Karpas-422 (cell line): ENCODE measurements around the gene SIGLEC10. TPM values are rescaled to one million over a fixed set of nuclear protein-coding genes. Genes with fewer than 3 reads are reported as not detected.

Experiments
- DNase-seq: peaks from one replicate; pipeline ENCODE4 v3.0.0-alpha.2; 2015
- H2AFZ ChIP-seq: fragments of 200-600 bp; sonication (generic); 2 replicates; pipeline ENCODE4 v1.6.1; 2014; ENCODE audit warnings: antibody characterized with exemption, low read length, mixed read lengths
- H3K27ac ChIP-seq: fragments of 200-600 bp; sonication (generic); 2 replicates; pipeline ENCODE4 v1.5.1; 2014; ENCODE audit warnings: mild to moderate bottlenecking, low read length, moderate library complexity
- H3K27me3 ChIP-seq: fragments of 200-600 bp; sonication (generic); 2 replicates; pipeline ENCODE4 v1.6.1; 2014; ENCODE audit warnings: low read length, mixed read lengths
- H3K36me3 ChIP-seq: fragments of 200-600 bp; sonication (generic); 2 replicates; pipeline ENCODE4 v1.6.1; 2014; ENCODE audit warnings: low read length, mixed read lengths; ENCODE audit not compliant: insufficient read depth
- H3K4me1 ChIP-seq: fragments of 200-600 bp; sonication (generic); 2 replicates; pipeline ENCODE4 v1.6.1; 2014; ENCODE audit warnings: mild to moderate bottlenecking, low read length, mixed read lengths
- H3K4me2 ChIP-seq: fragments of 200-600 bp; sonication (generic); 2 replicates; pipeline ENCODE4 v1.6.1; 2014; ENCODE audit warnings: low read length, low read depth, mild to moderate bottlenecking; ENCODE audit not compliant: poor library complexity, severe bottlenecking
- H3K4me3 ChIP-seq: fragments of 200-600 bp; sonication (generic); 2 replicates; pipeline ENCODE4 v1.5.1; 2014; ENCODE audit warnings: mild to moderate bottlenecking, antibody characterized with exemption, low read length, mixed read lengths
- H3K79me2 ChIP-seq: fragments of 200-600 bp; sonication (generic); 2 replicates; pipeline ENCODE4 v1.6.1; 2014; ENCODE audit warnings: mild to moderate bottlenecking, low read length, mixed read lengths
- H3K9ac ChIP-seq: fragments of 200-600 bp; sonication (generic); 2 replicates; pipeline ENCODE4 v1.6.0; 2014; ENCODE audit warnings: low read length
- H3K9me2 ChIP-seq: fragments of 200-600 bp; sonication (generic), shearing (Covaris generic); replicated peaks from 2 replicates; pipeline ENCODE4 v1.6.0; 2014; ENCODE audit warnings: mild to moderate bottlenecking, low read length, moderate library complexity; ENCODE audit not compliant: insufficient read depth
- H3K9me3 ChIP-seq: fragments of 300-700, 200-600 bp; sonication (generic); 2 replicates; pipeline ENCODE4 v1.6.1; 2014; ENCODE audit warnings: low read length, mixed read lengths
- H4K20me1 ChIP-seq: fragments of 200-600 bp; sonication (generic); 2 replicates; pipeline ENCODE4 v1.6.1; 2014; ENCODE audit warnings: mild to moderate bottlenecking, antibody characterized with exemption, low read length, low read depth; ENCODE audit not compliant: insufficient read depth
- total RNA-seq: library from RNA; depleted of rRNA; stranded (reverse); fragments of >200 nt; shearing (Covaris generic); gene quantifications from 2 replicates; pipeline ENCODE4 v1.2.3, GENCODE V29; 2014; ENCODE audit warnings: low replicate concordance

SIGLEC10 gene
- total RNA-seq, 1 experiment from 2014 or later: 500 TPM

DNA sequence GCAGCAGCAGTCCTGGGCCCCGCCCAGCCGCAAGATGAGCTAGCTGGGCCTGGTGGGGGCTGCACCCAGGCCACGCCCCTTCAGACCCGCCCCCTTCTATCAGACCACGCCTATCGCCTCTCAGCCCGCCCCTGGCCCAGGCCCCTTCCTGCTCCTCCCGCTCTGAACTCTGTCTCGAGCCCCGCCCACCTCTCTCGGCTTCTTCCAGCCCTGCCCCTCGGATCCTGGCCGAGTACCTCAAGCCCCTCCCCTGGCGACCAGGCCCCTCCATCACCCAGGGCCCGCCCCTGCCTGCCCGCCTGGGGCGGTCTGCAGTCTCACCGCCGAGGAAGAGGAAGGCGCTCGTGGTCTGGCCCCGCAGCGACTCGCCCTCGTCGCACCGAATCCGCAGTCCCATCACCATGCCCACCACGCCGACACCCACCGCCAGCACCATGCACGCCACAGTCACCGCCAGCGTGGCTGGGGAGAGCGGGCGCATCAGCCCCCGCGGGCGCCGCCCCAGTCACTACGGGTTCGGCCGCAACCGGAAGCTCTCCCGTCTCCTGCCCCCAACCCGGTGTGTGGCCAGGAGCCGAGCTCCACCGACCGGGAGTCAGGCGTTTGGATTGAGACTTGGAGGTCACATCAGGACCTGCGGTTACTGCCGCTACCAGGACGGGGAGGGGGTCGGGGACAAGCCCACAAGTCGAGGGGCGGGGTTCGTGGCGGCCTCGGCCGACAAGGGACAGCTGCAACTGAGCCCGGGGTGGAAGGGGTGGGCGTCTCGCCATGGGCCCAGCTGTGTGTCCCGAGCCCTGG is 49.7 kb downstream of the SIGLEC10 start:
- Histone ChIP-seq H3K4me2 (peak overlapping the region; percentile 95), H3K36me3 (no peaks in the 10 kb centered on the region), H3K27me3 (no peaks in the 10 kb centered on the region), H3K79me2 (peaks cover 35% of the 10 kb centered on the region), H3K4me1 (peaks cover 41% of the 10 kb centered on the region), H3K9ac (peak overlapping the region; percentile 96), H4K20me1 (no peaks in the 10 kb centered on the region), H3K4me3 (peak overlapping the region; percentile 90), H3K9me3 (no peaks in the 10 kb centered on the region), H3K9me2 (no peaks in the 10 kb centered on the region), H3K27ac (peak overlapping the region; percentile 92), H2AFZ (peak overlapping the region; percentile 33; the same call in 1 of the 2 replicates)
- peak; percentile 100 for DNase-seq

DNA sequence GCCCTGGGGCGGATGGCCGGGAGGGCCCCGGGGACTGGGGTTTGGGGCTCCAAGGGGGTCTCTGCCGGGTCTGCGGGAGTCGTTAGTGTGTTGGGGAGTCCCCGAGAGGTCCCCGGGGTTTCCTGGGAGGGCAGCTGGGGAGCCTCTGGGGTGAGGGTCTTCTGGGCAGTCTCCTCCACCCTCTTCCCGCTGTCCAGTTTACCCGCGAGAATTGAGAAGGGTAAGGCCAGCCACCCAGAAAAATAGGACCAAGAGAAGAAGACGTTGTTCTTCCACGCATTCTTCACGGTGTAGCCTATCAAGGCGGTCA is 50.2 kb downstream of the SIGLEC10 start:
- H3K9me2 ChIP-seq: no peaks in the 10 kb centered on the region

DNA sequence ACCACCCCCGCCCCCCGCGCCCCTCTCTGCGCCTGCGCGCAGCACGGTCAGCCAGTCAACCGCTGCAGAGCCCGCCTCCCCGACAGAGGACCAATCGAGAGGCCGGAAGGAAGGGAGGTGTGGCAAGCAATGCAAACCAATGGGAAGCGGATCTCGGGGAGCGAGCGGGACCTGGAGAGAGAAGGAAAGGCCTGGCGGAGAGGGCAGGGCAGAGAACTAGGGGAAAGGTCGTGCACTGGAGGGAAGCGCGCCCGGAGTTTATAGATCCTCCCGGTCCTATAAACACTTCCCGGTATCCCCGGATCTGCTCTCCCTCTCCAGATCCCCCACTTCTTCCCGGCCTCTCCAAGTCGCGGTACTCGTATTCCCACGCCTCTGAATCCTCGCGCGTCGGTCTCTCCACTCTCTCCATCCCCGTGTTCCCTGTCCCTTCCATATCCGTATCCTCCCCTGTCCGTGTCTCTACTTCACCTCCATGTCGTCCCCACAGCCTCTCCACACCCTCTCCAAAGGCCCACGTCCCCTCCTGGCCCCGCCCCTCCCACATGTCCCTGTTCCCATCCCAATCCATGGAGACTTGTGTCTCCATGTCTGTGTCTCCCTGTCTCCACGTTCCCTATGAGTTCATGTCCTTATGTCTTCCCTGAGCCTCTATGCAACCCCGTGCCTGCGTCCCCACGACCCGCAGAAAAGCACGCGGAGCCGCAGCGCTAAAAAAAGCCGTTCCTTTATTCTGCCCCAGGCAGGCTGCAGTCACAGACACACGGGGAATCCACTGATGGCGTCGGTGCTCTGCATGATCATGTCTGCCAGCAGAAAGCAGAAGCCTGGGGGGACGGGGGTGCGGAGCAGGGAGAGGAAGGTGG is 50.8 kb downstream of the SIGLEC10 start:
- Histone ChIP-seq H3K4me3 (peak overlapping the region; percentile 75), H3K27ac (peak overlapping the region; percentile 92), H2AFZ (no peak overlapping the region)

More for the DNA sequence above, 50.2 kb downstream of the SIGLEC10 start:
- H3K36me3 ChIP-seq: no peaks in the 10 kb centered on the region
- DNase-seq: peak; percentile 90
- no peaks in the 10 kb centered on the region for H3K27me3 ChIP-seq
- H3K9me3 ChIP-seq: no peaks in the 10 kb centered on the region
- peak overlapping the region; percentile 92 for H3K27ac ChIP-seq
- peak overlapping the region; percentile 94 for H3K9ac ChIP-seq
- peaks cover 40% of the 10 kb centered on the region for H3K4me1 ChIP-seq
- H3K4me3 ChIP-seq: peak overlapping the region; percentile 75
- no peak overlapping the region for H2AFZ ChIP-seq
- H3K79me2 ChIP-seq: peaks cover 41% of the 10 kb centered on the region
- peak overlapping the region; percentile 95 for H3K4me2 ChIP-seq
- no peaks in the 10 kb centered on the region for H4K20me1 ChIP-seq

DNA sequence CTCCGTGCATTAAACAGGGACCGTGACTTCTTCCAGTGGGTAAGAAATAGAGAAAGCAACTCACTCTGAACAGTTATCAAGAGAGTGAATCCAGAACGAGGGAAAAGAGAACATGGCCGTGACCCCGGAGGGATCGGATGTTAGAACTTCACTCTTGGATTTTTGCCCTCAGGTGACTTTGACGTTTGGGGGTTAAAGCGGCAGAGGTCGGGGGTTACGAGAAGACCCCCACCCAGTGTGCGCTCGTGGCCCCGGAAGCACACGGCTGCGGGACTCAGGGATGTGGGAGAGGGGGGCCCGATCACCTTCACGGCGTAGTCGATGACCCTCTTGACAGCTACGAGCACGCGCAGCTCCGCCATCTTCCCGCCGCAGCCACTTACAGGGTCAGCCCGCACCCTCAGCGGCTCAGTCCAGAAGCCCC is 51.5 kb downstream of the SIGLEC10 start, which contains the start of gene ETFB:
Gene ETFB, minus strand, starts transcription at position 424 of the 424 bp plus-strand sequence. Its CDS starts 62 bp downstream, at position 362.
- Histone ChIP-seq H3K9me3 (no peaks in the 10 kb centered on the region), H3K4me2 (peak within 1 kb of the TSS; percentile 95), H2AFZ (peak within 1 kb of the TSS; percentile 15; the same call in 1 of the 2 replicates), H3K9me2 (no peaks in the 10 kb centered on the region), H3K4me3 (peak within 1 kb of the TSS; percentile 75), H3K36me3 (no peaks in the 10 kb centered on the region), H3K27me3 (no peaks in the 10 kb centered on the region), H3K79me2 (peaks cover 51% of the 10 kb centered on the region), H3K27ac (peak within 1 kb of the TSS; percentile 92), H4K20me1 (no peaks in the 10 kb centered on the region), H3K4me1 (peaks cover 39% of the 10 kb centered on the region), H3K9ac (peak within 1 kb of the TSS; percentile 94)
- no peak for DNase-seq

More for the DNA sequence above, 50.8 kb downstream of the SIGLEC10 start:
- Histone ChIP-seq H3K4me2 (peak overlapping the region; percentile 95), H4K20me1 (no peaks in the 10 kb centered on the region), H3K9ac (peak overlapping the region; percentile 94), H3K36me3 (no peaks in the 10 kb centered on the region), H3K4me1 (peaks cover 39% of the 10 kb centered on the region), H3K27me3 (no peaks in the 10 kb centered on the region), H3K79me2 (peaks cover 46% of the 10 kb centered on the region), H3K9me2 (no peaks in the 10 kb centered on the region), H3K9me3 (no peaks in the 10 kb centered on the region)
- peak; percentile 100 for DNase-seq

DNA sequence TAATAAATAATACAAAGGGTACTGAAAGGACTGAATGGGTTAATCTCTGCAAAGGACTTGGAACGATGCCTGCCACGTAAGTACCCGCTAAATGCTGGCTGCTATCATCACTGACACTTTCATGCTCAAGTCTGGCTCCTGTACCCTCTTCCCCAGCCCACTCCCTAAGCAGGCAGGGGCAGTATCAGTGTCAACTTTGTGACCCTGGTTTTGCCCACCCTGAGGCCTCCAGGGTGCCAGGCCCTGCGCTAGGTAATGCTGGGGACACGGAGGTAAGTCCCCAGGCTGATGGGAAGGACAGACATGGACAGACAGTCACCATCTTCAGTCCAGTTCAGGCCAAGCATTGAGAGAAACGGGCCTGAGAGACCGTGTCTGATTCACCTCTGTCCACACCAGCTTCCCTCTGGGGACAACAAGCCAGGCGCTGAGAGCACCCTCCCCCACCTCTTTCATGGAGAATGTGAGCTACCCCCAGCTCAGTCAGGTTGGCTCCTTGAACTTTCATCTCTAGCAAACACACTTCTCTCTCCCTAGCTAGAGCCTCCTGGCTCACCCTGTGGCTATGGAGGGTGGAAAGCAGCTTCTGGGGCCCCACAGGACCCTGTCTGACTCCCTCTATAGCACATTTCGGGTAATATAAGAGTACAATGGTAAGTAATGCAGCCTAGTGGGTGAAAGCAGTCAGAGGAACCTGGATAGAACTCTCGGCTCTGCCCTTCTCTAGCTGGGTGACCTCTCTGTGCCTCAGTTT is 52.1 kb downstream of the SIGLEC10 start:
- Histone ChIP-seq H4K20me1 (no peaks in the 10 kb centered on the region), H3K27me3 (no peaks in the 10 kb centered on the region), H3K4me3 (peak overlapping the region; percentile 75), H3K36me3 (no peaks in the 10 kb centered on the region), H3K79me2 (peaks cover 52% of the 10 kb centered on the region), H3K27ac (peak overlapping the region; percentile 75), H3K9me3 (no peaks in the 10 kb centered on the region), H3K9ac (peak overlapping the region; percentile 83), H3K4me1 (peaks cover 39% of the 10 kb centered on the region), H3K9me2 (no peaks in the 10 kb centered on the region), H3K4me2 (peak overlapping the region; percentile 78), H2AFZ (0 out of 2 replicates have a peak overlapping the region, but pooled peaks have one; percentile 15)
- peak; percentile 83 for DNase-seq

DNA sequence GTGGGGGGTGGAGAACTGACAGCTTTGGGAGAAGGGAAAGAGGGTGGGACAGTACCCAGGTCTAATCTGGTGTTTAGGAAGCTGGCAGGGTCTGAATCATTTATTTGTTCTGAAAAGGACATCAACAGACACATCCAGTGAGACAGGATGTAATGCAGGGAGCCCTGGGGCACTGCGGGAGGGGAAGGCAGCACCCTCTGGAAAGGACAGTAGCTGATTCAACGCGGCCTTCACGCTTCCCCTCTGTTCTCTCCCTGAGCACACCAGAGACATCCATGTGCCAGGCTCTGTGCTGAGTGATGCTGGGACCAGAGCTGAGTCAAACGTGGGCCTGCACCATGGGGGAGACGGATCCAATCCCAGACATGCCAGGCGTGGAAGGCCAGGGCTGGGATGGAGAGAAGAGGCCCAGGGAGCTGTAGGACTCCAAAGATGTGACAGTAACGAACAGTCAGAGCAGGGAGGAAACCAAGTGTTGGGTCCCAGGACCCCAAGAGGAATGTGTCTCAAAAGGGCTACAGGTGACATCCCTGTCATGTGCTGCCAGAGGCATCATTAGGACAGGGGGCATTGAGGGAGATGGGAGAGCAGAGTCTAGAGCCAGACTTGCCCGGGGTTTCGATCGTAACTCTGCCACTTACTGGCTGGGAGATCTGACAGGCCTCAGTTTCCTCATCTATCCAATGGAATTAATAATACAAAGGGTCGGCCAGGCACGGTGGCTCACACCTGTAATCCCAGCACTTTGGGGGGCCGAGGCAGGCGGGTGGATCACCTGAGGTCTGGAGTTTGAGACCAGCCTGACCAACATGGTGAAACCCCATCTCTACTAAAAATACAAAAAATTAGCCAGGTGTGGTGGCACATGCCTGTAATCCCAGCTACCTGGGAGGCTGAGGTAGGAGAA is 53.0 kb downstream of the SIGLEC10 start:
- Histone ChIP-seq H3K4me3 (no peak overlapping the region; the same call in 1 of the 2 replicates), H3K9me3 (no peaks in the 10 kb centered on the region), H3K27ac (no peak overlapping the region), H3K4me2 (peak overlapping the region; percentile 78), H4K20me1 (no peaks in the 10 kb centered on the region), H3K36me3 (no peaks in the 10 kb centered on the region), H3K79me2 (peaks cover 60% of the 10 kb centered on the region), H3K4me1 (peaks cover 39% of the 10 kb centered on the region), H3K9me2 (no peaks in the 10 kb centered on the region), H3K9ac (peak overlapping the region; percentile 38), H3K27me3 (no peaks in the 10 kb centered on the region), H2AFZ (no peak overlapping the region)
- peak; percentile 40 for DNase-seq

DNA sequence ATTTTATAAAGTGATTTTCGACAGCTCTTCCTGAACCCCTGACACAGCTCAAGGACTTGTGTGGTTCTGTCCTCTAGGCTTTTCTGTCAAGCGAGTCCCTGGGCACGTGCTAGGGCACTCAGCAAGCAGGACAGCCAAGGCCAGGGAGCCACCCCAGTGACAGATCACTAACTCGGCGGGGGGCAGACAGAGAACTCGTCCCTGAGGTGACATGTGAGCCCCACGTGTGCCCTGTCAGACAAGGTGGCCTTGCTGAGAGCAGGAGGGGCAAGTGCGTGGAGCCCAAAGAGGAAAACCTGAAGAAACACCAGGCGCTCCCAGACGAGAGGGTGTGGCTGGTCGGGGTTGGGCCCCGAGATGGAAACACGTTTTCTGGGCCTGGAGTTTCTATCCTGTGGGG is 56.2 kb downstream of the SIGLEC10 start:
- Histone ChIP-seq H3K4me2 (no peak overlapping the region), H3K4me3 (no peak overlapping the region), H3K27ac (no peak overlapping the region), H4K20me1 (no peaks in the 10 kb centered on the region), H2AFZ (no peak overlapping the region), H3K9me2 (no peaks in the 10 kb centered on the region), H3K27me3 (no peaks in the 10 kb centered on the region), H3K9me3 (no peaks in the 10 kb centered on the region), H3K9ac (no peak overlapping the region), H3K4me1 (peaks cover 29% of the 10 kb centered on the region), H3K79me2 (peaks cover 78% of the 10 kb centered on the region), H3K36me3 (0 out of 2 replicates have a peak, but pooled peaks cover 5% of the 10 kb centered on the region)
- DNase-seq: peak; percentile 38
